Brain microvascular endothelial cell (primary cell): ENCODE results near the gene RASGRF1.

ENCODE experiments used
- DNase-seq: peaks from one replicate; pipeline ENCODE4 v3.0.0-alpha.2; 2020
- H3K27ac ChIP-seq: fragments of 250-450 bp; sonication (Bioruptor Pico); 2 replicates; pipeline ENCODE4 v1.5.1; 2020; ENCODE audit warnings: mild to moderate bottlenecking, moderate library complexity
- H3K27me3 ChIP-seq: fragments of 250-450 bp; sonication (Bioruptor Pico); replicated peaks from 2 replicates; pipeline ENCODE4 v1.5.1; 2020; ENCODE audit warnings: mild to moderate bottlenecking
- H3K36me3 ChIP-seq: fragments of 250-450 bp; sonication (Bioruptor Pico); replicated peaks from 2 replicates; pipeline ENCODE4 v1.5.1; 2020; ENCODE audit warnings: mild to moderate bottlenecking
- H3K4me3 ChIP-seq: 2 replicates; pipeline ENCODE4 v1.5.1; 2011; ENCODE audit warnings: low read depth, mild to moderate bottlenecking, control low read depth, low read length, moderate library complexity
- CTCF ChIP-seq: IDR thresholded peaks from 2 replicates; pipeline ENCODE4 v1.5.1; 2011; ENCODE audit warnings: low read depth, mild to moderate bottlenecking, moderate library complexity, low read length, control low read depth, inconsistent platforms; ENCODE audit errors: missing control alignments
- in situ Hi-C: cut with HindIII; loops from 2 replicates; pipeline ENCODE4 v1.10.0; 2017; ENCODE audit warnings: low sequenced_read_pairs, low pct_ligation_motif_present

Gene RASGRF1

GRCh38 chr15:79090487-79091203 is at the start of gene RASGRF1:
Gene RASGRF1 (minus strand): TSS chr15:79090780. CDS start chr15:79090498, 282 bp downstream.
- TF ChIP-seq CTCF: no peak
- in situ Hi-C loops: no loop called here
- Histone ChIP-seq H3K27ac (no peak within 1 kb of the TSS), H3K27me3 (peaks cover 45% of the 10 kb centered on the region), H3K36me3 (no peaks in the 10 kb centered on the region), H3K4me3 (no peak within 1 kb of the TSS)
- no peak for DNase-seq

GRCh38 chr15:79136434-79137046 is 46.0 kb upstream of the RASGRF1 start:
- DNase-seq: no peak
- H3K27me3 ChIP-seq: no peaks in the 10 kb centered on the region
- in situ Hi-C loops: no loop called here
- H3K4me3 ChIP-seq: no peak overlapping the region
- TF ChIP-seq CTCF: no peak
- no peak overlapping the region for H3K27ac ChIP-seq
- no peaks in the 10 kb centered on the region for H3K36me3 ChIP-seq

DNA sequence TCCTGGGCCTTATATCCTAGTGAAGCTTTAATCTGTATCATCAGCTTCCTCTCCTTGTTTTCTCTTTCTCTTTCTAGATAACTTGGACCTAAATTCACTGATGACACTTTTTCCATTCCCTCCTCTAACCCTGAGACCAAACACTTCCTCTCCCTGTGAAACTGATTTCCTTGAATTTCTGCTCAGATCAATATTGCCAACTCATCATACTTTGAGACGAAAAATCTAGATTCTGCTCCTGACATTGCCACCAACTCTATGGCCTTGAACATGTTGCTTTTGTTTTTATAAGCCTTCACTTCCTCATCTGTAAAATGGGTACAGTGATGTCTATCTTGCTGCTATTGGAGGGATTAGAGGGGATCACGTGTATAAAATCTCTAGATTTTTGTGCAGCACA is 42.7 kb upstream of the RASGRF1 start:
- Histone ChIP-seq H3K4me3 (no peak overlapping the region), H3K27ac (no peak overlapping the region), H3K27me3 (no peaks in the 10 kb centered on the region), H3K36me3 (no peaks in the 10 kb centered on the region)
- no peak for TF ChIP-seq CTCF
- in situ Hi-C loops: no loop called here
- DNase-seq: no peak

DNA sequence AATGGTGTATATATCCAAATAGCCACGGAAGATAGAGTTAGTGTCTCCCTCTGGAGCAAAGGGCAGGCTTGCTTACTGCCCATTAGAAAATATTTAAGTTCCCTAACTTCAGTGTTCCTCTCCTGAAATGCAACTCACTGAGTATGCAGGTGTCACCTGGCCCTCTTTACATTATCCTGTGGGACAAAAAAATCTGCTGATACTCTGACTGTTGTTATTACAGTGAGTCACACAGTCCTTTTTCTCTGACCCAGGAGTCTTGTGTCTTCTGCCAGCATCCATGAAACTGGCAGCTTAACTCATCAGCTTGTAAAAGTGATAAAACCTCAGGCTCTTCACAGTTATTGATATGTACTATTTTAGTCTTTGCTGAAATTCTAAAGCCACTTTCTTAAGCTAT is 42.2 kb upstream of the RASGRF1 start:
- Histone ChIP-seq H3K4me3 (no peak overlapping the region), H3K27me3 (no peaks in the 10 kb centered on the region), H3K27ac (no peak overlapping the region), H3K36me3 (no peaks in the 10 kb centered on the region)
- in situ Hi-C loops: no loop called here
- DNase-seq: no peak
- TF ChIP-seq CTCF: no peak

DNA sequence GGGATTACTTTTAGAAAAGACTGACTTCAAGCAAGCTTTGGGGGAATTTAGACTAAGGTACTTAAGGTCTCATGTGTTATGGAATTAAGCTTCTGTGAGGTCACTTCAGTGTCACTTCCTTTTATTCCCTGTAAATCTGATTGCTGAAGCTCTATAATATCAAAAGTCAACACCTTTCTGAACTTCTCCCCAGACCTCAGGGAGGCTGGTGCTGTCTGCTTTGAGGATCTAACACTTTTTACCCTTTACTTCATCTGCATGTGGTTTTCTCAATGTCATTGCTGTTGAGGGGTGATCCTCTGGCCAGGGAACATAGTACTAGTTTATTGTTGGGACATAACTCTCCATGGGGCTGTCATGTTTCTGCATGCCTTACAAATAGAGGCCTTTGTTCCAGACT is 41.8 kb upstream of the RASGRF1 start:
- H3K27me3 ChIP-seq: no peaks in the 10 kb centered on the region
- in situ Hi-C loops: no loop called here
- no peak for DNase-seq
- H3K4me3 ChIP-seq: no peak overlapping the region
- no peak for TF ChIP-seq CTCF
- H3K36me3 ChIP-seq: no peaks in the 10 kb centered on the region
- no peak overlapping the region for H3K27ac ChIP-seq
